ENCODE results near the gene ART4. TPM values are rescaled to one million over a fixed set of nuclear protein-coding genes. Genes with fewer than 3 reads are reported as not detected.

Gene ART4
- total RNA-seq, 1 donor, result not detected

DNA sequence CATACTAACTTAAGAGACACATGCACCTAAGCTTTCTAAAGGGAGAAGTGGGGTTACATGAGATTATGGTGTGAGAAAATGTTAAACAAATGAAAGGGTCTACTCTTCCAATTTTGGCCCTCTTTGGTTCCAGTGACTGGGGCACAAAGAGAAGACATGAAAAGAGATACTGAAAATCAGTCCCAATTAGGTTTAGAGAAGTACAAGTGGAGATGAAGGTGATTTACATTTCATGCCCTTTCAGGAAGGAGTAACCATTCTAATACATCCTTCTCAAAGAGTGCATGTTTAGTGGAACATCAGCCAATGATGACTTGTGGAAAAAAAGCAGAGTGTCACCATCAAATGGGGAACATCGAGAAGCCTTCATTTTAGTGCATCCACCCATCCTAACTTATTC, 27.9 kb upstream of the ART4 start:
- no peaks in the 10 kb centered on the region for H3K9me3 ChIP-seq (ENCODE audit: low read depth, low read length)
- no peaks in the 10 kb centered on the region for H3K27me3 ChIP-seq (ENCODE audit: insufficient read depth, low read length)
- no peaks in the 10 kb centered on the region for H3K4me1 ChIP-seq (ENCODE audit: insufficient read depth, low read length)
- no peak overlapping the region for H3K4me3 ChIP-seq (ENCODE audit: low read length)

- H3K4me1 ChIP-seq (ENCODE audit: insufficient read depth, low read length), result no peaks in the 10 kb centered on the region
- no peaks in the 10 kb centered on the region for H3K9me3 ChIP-seq (ENCODE audit: low read depth, low read length)
- no peak overlapping the region for H3K4me3 ChIP-seq (ENCODE audit: low read length)
- H3K27me3 ChIP-seq (ENCODE audit: insufficient read depth, low read length), result no peaks in the 10 kb centered on the region
Observed at GRCh38 chr12:14868916-14869506, 25.7 kb upstream of the ART4 start.

- H3K4me3 ChIP-seq (ENCODE audit: low read length), result no peak overlapping the region
- no peaks in the 10 kb centered on the region for H3K4me1 ChIP-seq (ENCODE audit: insufficient read depth, low read length)
- H3K9me3 ChIP-seq (ENCODE audit: low read depth, low read length), result peaks cover 6% of the 10 kb centered on the region
- H3K27me3 ChIP-seq (ENCODE audit: insufficient read depth, low read length), result no peaks in the 10 kb centered on the region
Observed at GRCh38 chr12:14860490-14860889, 17.2 kb upstream of the ART4 start.

- Histone ChIP-seq H3K27me3 (ENCODE audit: insufficient read depth, low read length) (no peaks in the 10 kb centered on the region), H3K4me1 (ENCODE audit: insufficient read depth, low read length) (no peaks in the 10 kb centered on the region), H3K4me3 (ENCODE audit: low read length) (no peak overlapping the region), H3K9me3 (ENCODE audit: low read depth, low read length) (peaks cover 6% of the 10 kb centered on the region)
Observed at GRCh38 chr12:14858513-14858912, 15.2 kb upstream of the ART4 start.

DNA sequence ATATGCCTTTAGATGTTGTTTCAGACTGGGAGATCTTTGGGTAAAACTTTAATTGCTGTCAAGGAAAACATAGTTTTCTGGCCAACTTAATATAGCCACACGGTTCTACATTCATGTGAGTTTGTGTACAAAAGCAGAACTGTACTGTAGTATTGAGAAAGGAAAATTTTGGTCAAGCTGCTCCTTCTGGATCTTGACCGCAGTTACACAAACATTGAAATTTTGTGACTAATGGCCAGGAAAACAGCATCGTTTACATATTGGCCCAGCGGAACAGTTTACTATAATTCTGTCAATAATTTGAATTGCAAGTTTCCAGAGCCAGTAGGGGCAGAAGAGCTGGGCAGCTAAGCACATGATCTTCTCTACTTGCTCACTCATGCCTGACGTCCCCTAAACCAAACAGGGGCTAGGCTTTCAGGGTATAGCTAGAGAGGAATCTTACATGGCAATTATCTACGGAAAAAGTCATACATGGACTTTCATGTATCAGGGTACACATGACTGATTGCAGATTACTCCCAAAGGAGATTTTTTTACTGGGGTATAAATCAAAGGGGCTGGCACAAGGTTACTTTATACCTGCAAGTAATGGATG, 11.4 kb upstream of the ART4 start:
- Histone ChIP-seq H3K4me1 (ENCODE audit: insufficient read depth, low read length) (no peaks in the 10 kb centered on the region), H3K4me3 (ENCODE audit: low read length) (no peak overlapping the region), H3K27me3 (ENCODE audit: insufficient read depth, low read length) (no peaks in the 10 kb centered on the region), H3K9me3 (ENCODE audit: low read depth, low read length) (no peaks in the 10 kb centered on the region)

DNA sequence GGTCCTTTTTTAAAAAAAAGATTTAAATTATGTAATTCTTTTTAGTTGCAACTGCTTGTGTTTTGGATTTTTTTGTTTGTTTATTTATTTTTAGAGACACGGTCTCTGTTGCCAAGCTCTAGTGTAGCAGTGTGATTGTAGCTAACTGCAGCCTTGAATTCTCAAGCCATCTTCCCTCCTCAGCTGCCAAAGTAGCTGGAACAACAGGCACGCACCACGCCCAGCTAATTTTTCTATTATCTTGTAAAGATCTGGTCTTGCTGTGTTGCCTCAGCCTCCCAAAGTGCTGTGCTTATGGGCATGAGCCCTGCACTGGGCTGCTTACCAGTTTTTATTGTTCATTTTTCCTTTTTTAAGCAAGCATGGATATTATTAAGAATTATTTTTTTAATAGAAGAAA, 10.6 kb upstream of the ART4 start:
- H3K4me1 ChIP-seq (ENCODE audit: insufficient read depth, low read length), result no peaks in the 10 kb centered on the region
- no peaks in the 10 kb centered on the region for H3K9me3 ChIP-seq (ENCODE audit: low read depth, low read length)
- H3K27me3 ChIP-seq (ENCODE audit: insufficient read depth, low read length), result no peaks in the 10 kb centered on the region
- H3K4me3 ChIP-seq (ENCODE audit: low read length), result no peak overlapping the region

- no peaks in the 10 kb centered on the region for H3K9me3 ChIP-seq (ENCODE audit: low read depth, low read length)
- H3K27me3 ChIP-seq (ENCODE audit: insufficient read depth, low read length), result no peaks in the 10 kb centered on the region
- H3K4me3 ChIP-seq (ENCODE audit: low read length), result no peak overlapping the region
- no peaks in the 10 kb centered on the region for H3K4me1 ChIP-seq (ENCODE audit: insufficient read depth, low read length)
Observed at GRCh38 chr12:14852880-14853279, 9.6 kb upstream of the ART4 start.

DNA sequence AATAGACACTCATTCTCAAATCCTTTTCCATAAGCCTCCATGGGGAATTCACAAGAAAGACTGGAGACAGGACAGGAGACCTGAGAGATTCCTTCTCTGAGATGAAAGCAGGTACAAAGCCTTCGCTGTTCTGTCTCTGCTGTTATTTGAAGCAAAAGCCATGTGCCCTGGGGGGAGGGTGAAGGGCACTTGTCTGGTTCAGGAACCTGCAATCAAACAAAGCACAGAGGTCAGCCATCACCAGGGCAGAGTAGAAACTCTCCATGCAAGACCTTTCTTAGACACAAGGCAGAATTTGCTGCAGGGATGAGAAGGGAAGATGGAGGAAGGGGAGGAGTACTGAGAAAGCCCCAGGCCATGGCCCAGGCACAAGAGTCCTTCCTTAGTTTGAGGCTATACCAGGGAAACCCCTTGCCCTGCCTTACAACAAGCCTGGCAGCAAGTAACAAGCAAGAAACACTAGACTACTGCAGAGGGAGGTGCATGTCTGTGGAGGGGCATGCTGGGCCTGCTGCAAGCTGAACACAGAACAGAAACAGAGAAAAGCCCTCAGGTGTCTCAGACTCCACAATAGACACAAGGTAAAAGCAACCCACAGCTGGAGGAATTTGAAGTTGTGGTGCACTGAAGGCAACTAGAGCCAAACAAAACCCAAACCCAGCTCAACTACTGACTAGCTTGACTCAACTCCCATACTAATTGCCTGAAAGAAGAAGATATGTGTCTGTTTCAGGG, 7.8 kb upstream of the ART4 start:
- Histone ChIP-seq H3K4me1 (ENCODE audit: insufficient read depth, low read length) (no peaks in the 10 kb centered on the region), H3K9me3 (ENCODE audit: low read depth, low read length) (no peaks in the 10 kb centered on the region), H3K27me3 (ENCODE audit: insufficient read depth, low read length) (no peaks in the 10 kb centered on the region), H3K4me3 (ENCODE audit: low read length) (no peak overlapping the region)

DNA sequence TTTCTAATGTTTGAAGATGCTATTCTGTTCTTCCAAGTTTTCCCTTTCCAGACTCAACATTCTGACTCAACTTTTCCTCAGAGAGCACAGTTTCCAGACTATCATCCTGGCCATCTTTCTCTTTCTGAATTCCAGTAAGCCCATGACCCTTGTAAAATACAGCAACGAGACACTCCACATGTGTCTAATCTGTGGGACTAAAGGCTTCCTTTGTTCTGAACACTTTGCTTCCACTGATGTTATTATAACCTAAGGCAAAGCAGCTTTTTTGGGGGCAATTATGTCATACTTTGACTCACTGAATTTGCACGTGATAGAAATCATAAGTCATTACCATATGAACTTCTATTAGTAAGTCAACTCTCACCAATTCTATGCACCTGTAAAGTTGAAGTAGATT, 6.3 kb upstream of the ART4 start:
- H3K4me1 ChIP-seq (ENCODE audit: insufficient read depth, low read length), result peaks cover 3% of the 10 kb centered on the region
- H3K27me3 ChIP-seq (ENCODE audit: insufficient read depth, low read length), result no peaks in the 10 kb centered on the region
- H3K9me3 ChIP-seq (ENCODE audit: low read depth, low read length), result no peaks in the 10 kb centered on the region
- no peak overlapping the region for H3K4me3 ChIP-seq (ENCODE audit: low read length)

DNA sequence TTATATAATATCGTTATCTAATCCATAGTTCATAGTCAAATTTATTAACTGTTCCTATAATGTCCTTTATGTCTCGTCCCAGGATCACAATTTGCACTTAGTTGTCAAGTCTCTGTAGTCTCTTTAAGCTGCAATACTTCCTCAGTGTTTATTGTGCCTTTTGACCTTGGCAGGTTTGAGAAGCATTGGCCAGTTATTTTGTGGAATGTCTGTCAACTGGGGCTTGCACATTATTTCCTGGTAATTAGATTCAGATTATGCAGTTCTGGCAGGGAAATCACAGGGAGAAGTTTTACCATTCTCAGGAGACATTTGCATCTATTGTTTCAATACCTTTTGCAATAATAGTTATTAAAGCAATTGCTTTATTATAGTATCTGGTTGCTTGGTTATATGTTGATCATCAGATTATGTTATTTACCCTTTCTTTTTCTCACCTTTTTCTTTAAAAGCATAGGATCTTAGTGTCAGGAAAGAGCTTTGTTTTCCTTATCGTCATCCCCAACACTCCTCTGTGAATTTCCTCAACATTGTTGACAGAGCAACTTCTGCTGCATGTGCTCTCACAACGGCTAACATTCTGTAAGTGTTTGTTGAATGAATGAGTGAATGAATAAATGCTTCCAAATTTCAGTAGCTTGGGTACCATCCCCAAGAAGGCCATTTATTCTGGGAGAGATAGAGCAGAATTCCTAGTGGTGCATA, 3.7 kb upstream of the ART4 start:
- H3K4me1 ChIP-seq (ENCODE audit: insufficient read depth, low read length), result peaks cover 3% of the 10 kb centered on the region
- H3K4me3 ChIP-seq (ENCODE audit: low read length), result no peak overlapping the region
- H3K9me3 ChIP-seq (ENCODE audit: low read depth, low read length), result no peaks in the 10 kb centered on the region
- no peaks in the 10 kb centered on the region for H3K27me3 ChIP-seq (ENCODE audit: insufficient read depth, low read length)

DNA sequence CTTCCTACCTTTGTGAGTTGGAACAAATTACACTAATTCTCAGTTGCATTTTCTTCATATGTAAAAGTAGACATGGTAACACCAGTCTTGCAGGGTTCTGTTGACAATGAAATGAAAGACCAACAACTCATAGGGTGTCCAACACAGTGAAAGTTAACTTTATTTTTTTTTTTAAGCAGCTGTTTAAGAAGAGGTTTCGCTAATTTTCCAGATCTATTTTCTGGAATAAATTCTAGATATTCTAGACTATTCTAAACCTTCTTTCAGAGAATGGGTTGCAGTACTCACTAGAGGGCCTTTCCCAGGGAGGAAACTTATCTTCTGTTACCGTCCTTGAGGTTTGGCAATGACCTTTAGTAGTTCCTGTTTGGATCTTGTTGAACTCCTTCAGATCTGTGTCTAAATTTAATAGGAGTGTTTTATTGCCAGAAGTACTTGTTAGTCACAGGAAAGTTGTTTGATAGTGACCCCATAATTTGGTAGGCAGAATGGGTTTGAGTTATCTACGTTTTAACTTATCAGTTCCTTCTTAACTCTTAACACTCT, 2.8 kb upstream of the ART4 start:
- Histone ChIP-seq H3K27me3 (ENCODE audit: insufficient read depth, low read length) (no peaks in the 10 kb centered on the region), H3K4me3 (ENCODE audit: low read length) (no peak overlapping the region), H3K4me1 (ENCODE audit: insufficient read depth, low read length) (peaks cover 3% of the 10 kb centered on the region), H3K9me3 (ENCODE audit: low read depth, low read length) (no peaks in the 10 kb centered on the region)

DNA sequence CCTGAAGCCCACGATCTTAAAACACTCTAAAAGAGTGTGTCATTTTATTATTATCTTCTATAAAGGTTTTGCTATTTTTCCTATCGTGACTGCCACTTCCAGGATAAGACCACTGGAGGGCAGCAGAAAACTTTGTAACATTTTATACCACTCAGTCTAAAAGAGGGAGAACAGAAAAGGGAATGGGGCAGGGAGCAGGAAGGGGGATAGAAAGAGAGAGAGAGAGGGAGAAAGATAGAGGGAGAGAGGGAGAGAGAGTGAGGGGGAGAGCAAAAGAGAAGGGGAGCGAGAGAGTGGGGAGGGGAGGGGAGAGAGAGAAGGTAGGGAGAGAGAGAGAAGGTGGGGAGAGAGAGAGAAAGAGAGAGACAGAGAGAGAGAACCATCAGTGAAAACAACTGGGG, 2.0 kb upstream of the ART4 start:
- Histone ChIP-seq H3K4me1 (ENCODE audit: insufficient read depth, low read length) (peaks cover 3% of the 10 kb centered on the region), H3K27me3 (ENCODE audit: insufficient read depth, low read length) (no peaks in the 10 kb centered on the region), H3K4me3 (ENCODE audit: low read length) (no peak overlapping the region)

DNA sequence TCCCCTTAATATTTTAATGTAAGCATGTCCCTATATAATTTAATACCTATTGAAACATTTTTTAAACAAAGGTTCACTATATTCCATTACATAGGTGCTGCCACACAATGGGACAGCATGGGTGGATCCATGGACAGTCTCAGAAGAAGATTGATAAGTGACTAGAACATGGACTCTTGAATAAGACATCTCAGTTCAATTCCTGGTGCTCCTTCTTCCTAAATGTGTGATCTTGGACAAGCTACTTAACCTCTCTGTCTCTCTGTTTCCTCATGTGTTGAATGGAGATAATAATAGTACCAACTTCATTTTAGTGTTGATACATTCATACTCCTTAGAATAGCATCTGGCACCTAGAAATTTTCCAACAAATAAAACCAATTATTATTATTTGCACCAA, 1.1 kb upstream of the ART4 start:
- H3K4me1 ChIP-seq (ENCODE audit: insufficient read depth, low read length), result peaks cover 3% of the 10 kb centered on the region
- no peak overlapping the region for H3K4me3 ChIP-seq (ENCODE audit: low read length)
- peaks cover 3% of the 10 kb centered on the region for H3K27me3 ChIP-seq (ENCODE audit: insufficient read depth, low read length)
- H3K9me3 ChIP-seq (ENCODE audit: low read depth, low read length), result no peaks in the 10 kb centered on the region

More for the DNA sequence above, 2.0 kb upstream of the ART4 start:
- H3K9me3 ChIP-seq (ENCODE audit: low read depth, low read length), result no peaks in the 10 kb centered on the region

DNA sequence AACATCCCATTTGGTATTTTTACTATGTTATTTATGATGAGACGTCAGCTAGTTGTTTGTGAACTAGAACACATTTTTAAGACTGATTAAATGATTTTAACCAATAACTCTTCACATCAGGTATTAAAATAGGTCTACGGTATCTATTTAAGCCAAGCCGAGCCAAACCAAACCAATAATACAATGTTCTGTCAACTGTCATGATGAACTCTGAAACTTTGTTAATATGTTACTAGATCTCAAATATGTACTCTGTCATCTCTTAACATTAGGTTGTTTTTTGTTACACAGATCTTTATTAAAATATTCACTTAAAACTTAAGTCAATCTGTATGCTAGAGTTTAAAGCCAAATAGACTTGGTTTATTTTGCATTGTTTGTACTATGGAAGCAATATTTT, 1.0 kb downstream of the ART4 start:
- Histone ChIP-seq H3K27me3 (ENCODE audit: insufficient read depth, low read length) (peaks cover 7% of the 10 kb centered on the region), H3K4me3 (ENCODE audit: low read length) (no peak overlapping the region), H3K9me3 (ENCODE audit: low read depth, low read length) (no peaks in the 10 kb centered on the region), H3K4me1 (ENCODE audit: insufficient read depth, low read length) (peaks cover 3% of the 10 kb centered on the region)

DNA sequence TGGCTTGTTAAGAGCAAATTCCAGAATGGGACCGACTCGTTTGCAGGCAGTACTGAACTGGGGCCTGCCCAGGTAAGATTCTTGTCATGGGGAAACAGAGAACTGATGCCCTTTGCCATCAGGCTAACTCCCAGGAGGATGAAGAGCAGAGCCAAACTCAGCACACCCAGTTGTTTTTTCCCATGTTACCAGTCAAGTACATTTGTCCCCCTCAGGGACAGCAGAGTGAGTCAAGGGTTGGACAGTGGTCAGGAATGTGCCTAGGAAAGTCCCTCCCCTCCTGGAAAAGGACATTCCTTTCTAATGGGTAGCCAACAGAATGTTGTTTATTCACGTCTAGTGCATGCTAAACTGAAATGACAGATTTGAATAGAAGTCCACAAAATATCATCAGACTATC, 1.6 kb downstream of the ART4 start:
- Histone ChIP-seq H3K9me3 (ENCODE audit: low read depth, low read length) (no peaks in the 10 kb centered on the region), H3K27me3 (ENCODE audit: insufficient read depth, low read length) (peaks cover 7% of the 10 kb centered on the region), H3K4me1 (ENCODE audit: insufficient read depth, low read length) (peaks cover 3% of the 10 kb centered on the region), H3K4me3 (ENCODE audit: low read length) (no peak overlapping the region)
